ENCODE results near the gene CELF5.

- TF ChIP-seq CTCF (IDR thresholded peaks at IDR 0.05): no peak
- no peak for TF ChIP-seq POLR2A (IDR thresholded peaks at IDR 0.05)
Measured at GRCh38 chr19:3274245-3274941, 49.9 kb downstream of the CELF5 start.
